Endodermal cell (in vitro differentiated cells): ENCODE results near the gene IL18R1. TPM values are rescaled to one million over a fixed set of nuclear protein-coding genes. Genes with fewer than 3 reads are reported as not detected.
"Not testable (repeated sequence)": the region's sequence is repeated elsewhere in the genome, so short reads cannot be mapped to it uniquely, and the experiment has no call there.

Experiments used
- DNase-seq: peaks from one replicate; pipeline ENCODE4 v3.0.0-alpha.2; 2017
- H3K27ac ChIP-seq: 2 replicates; pipeline ENCODE4 v1.5.1; 2013; ENCODE audit warnings: mild to moderate bottlenecking, low read depth, low read length, moderate library complexity
- H3K27me3 ChIP-seq: 2 replicates; pipeline ENCODE4 v1.6.1; 2013; ENCODE audit warnings: mild to moderate bottlenecking, low read length, moderate library complexity; ENCODE audit not compliant: insufficient read depth, control insufficient read depth, poor library complexity, severe bottlenecking
- H3K36me3 ChIP-seq: 2 replicates; pipeline ENCODE4 v1.7.0; 2013; ENCODE audit warnings: mild to moderate bottlenecking, low read length, moderate library complexity; ENCODE audit not compliant: control insufficient read depth, insufficient read depth
- H3K4me1 ChIP-seq: one replicate; pipeline ENCODE4 v1.7.0; 2013; ENCODE audit warnings: low read length; ENCODE audit not compliant: control insufficient read depth, insufficient read depth
- H3K4me3 ChIP-seq: 2 replicates; pipeline ENCODE4 v1.5.1; 2013; ENCODE audit warnings: mild to moderate bottlenecking, low read length, moderate library complexity
- H3K9ac ChIP-seq: 2 replicates; pipeline ENCODE4 v1.6.1; 2013; ENCODE audit warnings: mild to moderate bottlenecking, low read length, moderate library complexity; ENCODE audit not compliant: poor library complexity, severe bottlenecking; ENCODE audit errors: extremely low read depth
- H3K9me3 ChIP-seq: 2 replicates; pipeline ENCODE4 v1.6.1; 2013; ENCODE audit warnings: mild to moderate bottlenecking, low read length, moderate library complexity; ENCODE audit not compliant: control insufficient read depth
- H3K27ac Mint-ChIP-seq: 2 replicates; pipeline ENCODE4 v1.8.0; 2020; ENCODE audit warnings: mixed read lengths
- H3K27me3 Mint-ChIP-seq: 2 replicates; pipeline ENCODE4 v1.8.0; 2021; ENCODE audit warnings: mild to moderate bottlenecking, mixed read lengths; ENCODE audit not compliant: insufficient read depth
- H3K36me3 Mint-ChIP-seq: 2 replicates; pipeline ENCODE4 v1.8.0; 2020; ENCODE audit warnings: low read depth, mixed read lengths
- H3K4me1 Mint-ChIP-seq: 2 replicates; pipeline ENCODE4 v1.8.0; 2020; ENCODE audit warnings: mixed read lengths
- H3K4me3 Mint-ChIP-seq: 2 replicates; pipeline ENCODE4 v1.8.0; 2020; ENCODE audit warnings: mild to moderate bottlenecking, moderate library complexity, mixed read lengths
- H3K9me3 Mint-ChIP-seq: 2 replicates; pipeline ENCODE4 v1.8.0; 2020; ENCODE audit warnings: mild to moderate bottlenecking, mixed read lengths
- CTCF ChIP-seq: fragments of 200-600 bp; sonication (generic); conservative IDR thresholded peaks from 2 replicates; pipeline ENCODE4 v1.5.0; 2021; ENCODE audit warnings: antibody characterized with exemption, mild to moderate bottlenecking
- WGBS, 2 experiments: methylation state at CpG; one replicate each; pipeline versions ENCODE4 v1.1.5 to v1.1.7; 2013; ENCODE audit warnings: missing lambda C conversion rate in 2 of 2, mixed read lengths in 1 of 2; ENCODE audit not compliant: insufficient coverage in 1 of 2, insufficient read length in 1 of 2; 5-methylcytosine and 5-hydroxymethylcytosine counted together
- total RNA-seq, 2 donors: library from RNA; stranded (reverse); fragmentation: NEBNext Ultra II Directional in 1 of 2; extraction: Animal tissue kit (Norgen Biotek cat#: 25700) in 1 of 2; gene quantifications; 2 replicates in 1 of 2; 3 replicates in 1 of 2; pipeline ENCODE4 v1.2.1, GENCODE V29; 2021

IL18R1 gene
- total RNA-seq, 2 donors from 2014 or later = 2.2 to 2.4 TPM

GRCh38 chr2:102321941-102322719, 33.5 kb upstream of the IL18R1 start:
- H3K4me3 Mint-ChIP-seq = no peak overlapping the region
- peaks cover 3% of the 10 kb centered on the region for H3K36me3 Mint-ChIP-seq
- no peak overlapping the region for H3K4me3 ChIP-seq
- H3K27me3 ChIP-seq = no peaks in the 10 kb centered on the region
- no peaks in the 10 kb centered on the region for H3K4me1 Mint-ChIP-seq
- peaks cover 8% of the 10 kb centered on the region for H3K27me3 Mint-ChIP-seq
- no peak overlapping the region for H3K27ac ChIP-seq
- no peaks in the 10 kb centered on the region for H3K36me3 ChIP-seq
- DNase-seq = no peak
- no peaks in the 10 kb centered on the region for H3K4me1 ChIP-seq
- no peak for TF ChIP-seq CTCF
- 78 to 88% methylated on average over 3 to 5 of the region's 6 CpGs for WGBS, 2 experiments
- no peak overlapping the region for H3K9ac ChIP-seq
- H3K9me3 Mint-ChIP-seq = peaks cover 33% of the 10 kb centered on the region
- H3K27ac Mint-ChIP-seq = no peak overlapping the region
- peaks cover 18% of the 10 kb centered on the region for H3K9me3 ChIP-seq

GRCh38 chr2:102324914-102325313, 30.7 kb upstream of the IL18R1 start:
- peaks cover 18% of the 10 kb centered on the region for H3K9me3 ChIP-seq
- WGBS, 2 experiments = 86 to 91% methylated on average over 2 to 5 of the region's 5 CpGs
- H3K27me3 Mint-ChIP-seq = peaks cover 15% of the 10 kb centered on the region
- not testable (repeated sequence) for H3K4me3 Mint-ChIP-seq, H3K9ac ChIP-seq, H3K27me3 ChIP-seq, H3K36me3 Mint-ChIP-seq, H3K4me1 ChIP-seq, DNase-seq, H3K27ac Mint-ChIP-seq, H3K27ac ChIP-seq, H3K4me3 ChIP-seq, H3K4me1 Mint-ChIP-seq, H3K36me3 ChIP-seq
- H3K9me3 Mint-ChIP-seq = peaks cover 46% of the 10 kb centered on the region

GRCh38 chr2:102331311-102331980, 24.1 kb upstream of the IL18R1 start:
- Histone ChIP-seq H3K9me3 (peaks cover 8% of the 10 kb centered on the region), H3K4me3 (no peak overlapping the region), H3K27ac (no peak overlapping the region), H3K4me1 (peaks cover 6% of the 10 kb centered on the region), H3K27me3 (no peaks in the 10 kb centered on the region), H3K36me3 (no peaks in the 10 kb centered on the region), H3K9ac (no peak overlapping the region)
- H3K36me3 Mint-ChIP-seq = no peaks in the 10 kb centered on the region
- H3K4me3 Mint-ChIP-seq = no peak overlapping the region
- WGBS, 2 experiments = 85 to 88% methylated on average over 2 to 5 of the region's 5 CpGs
- peaks cover 23% of the 10 kb centered on the region for H3K9me3 Mint-ChIP-seq
- DNase-seq = no peak
- H3K27ac Mint-ChIP-seq = no peak overlapping the region
- H3K27me3 Mint-ChIP-seq = peaks cover 10% of the 10 kb centered on the region
- TF ChIP-seq CTCF = no peak
- H3K4me1 Mint-ChIP-seq = peaks cover 8% of the 10 kb centered on the region
